ENCODE measurements around the gene IFRD2.

- TF ChIP-seq POLR2A (IDR thresholded peaks at IDR 0.05; ENCODE audit: low read length): no peak
- TF ChIP-seq GATA1 (IDR thresholded peaks at IDR 0.05; ENCODE audit: low read depth, low read length): no peak
Measured at GRCh38 chr3:50322386-50323091, 30.3 kb upstream of the IFRD2 start, which contains the start of gene HYAL2.
